Dermis microvascular lymphatic vessel endothelial cell (primary cell): ENCODE data around the gene PCGF5. TPM values are rescaled to one million over a fixed set of nuclear protein-coding genes. Genes with fewer than 3 reads are reported as not detected.
"Not testable (repeated sequence)": the region's sequence is repeated elsewhere in the genome, so short reads cannot be mapped to it uniquely, and the experiment has no call there.

Experiments used
- DNase-seq, 2 donors: peaks; one replicate each; pipeline versions ENCODE4 v3.0.0 to v3.0.0-alpha.2; 2010; ENCODE audit warnings: low read depth in 2 of 2
- total RNA-seq: library from RNA; depleted of rRNA; stranded (reverse); fragments of >200 nt; gene quantifications from 2 replicates; pipeline ENCODE4 v1.2.1, GENCODE V29; 2014

PCGF5 gene
- total RNA-seq: 33.9 and 34.1 TPM in 2 replicates

DNA sequence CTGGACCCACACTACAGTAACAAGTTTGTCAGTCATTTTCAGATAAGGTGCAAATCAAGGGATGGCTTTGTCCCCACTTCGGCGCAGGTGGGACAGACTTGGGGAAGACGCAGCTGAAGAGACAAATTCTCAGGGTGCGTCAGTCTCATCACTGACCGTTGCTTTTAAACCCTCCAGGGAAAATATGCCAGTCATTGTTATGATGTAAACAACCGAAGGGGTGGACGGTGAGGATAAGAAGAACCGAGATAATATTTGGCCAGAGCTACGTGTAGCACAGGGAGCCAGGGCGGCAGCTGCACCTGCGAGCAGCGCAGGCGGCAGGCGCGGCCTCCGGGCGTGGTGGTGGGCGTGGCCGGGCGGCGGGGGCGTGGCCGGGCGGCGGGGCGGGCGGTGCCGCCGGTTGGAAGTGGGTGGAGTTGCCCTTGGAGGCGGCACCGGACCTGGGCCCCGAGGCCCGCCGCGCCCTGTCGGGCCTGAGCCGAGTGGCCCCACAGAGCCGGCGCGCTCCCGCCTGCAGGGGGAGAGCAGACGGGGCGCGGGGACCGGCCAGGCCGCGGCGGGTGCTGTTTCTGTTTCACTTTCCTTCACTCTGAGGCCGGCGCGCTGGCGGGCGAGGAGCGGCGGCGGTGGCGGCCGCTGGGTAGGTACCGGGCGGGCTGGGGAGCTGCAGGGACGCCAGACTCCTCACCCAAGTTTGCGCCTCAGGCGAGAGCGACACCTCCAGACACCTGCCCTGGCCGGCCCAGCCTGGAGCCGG lies at the start of gene PCGF5:
Gene PCGF5 (plus strand): TSS at position 470 of the 760 bp plus-strand sequence. CDS start 2,209 bp downstream, outside the sequence.
- DNase-seq: peak; percentile 81 to 93

DNA sequence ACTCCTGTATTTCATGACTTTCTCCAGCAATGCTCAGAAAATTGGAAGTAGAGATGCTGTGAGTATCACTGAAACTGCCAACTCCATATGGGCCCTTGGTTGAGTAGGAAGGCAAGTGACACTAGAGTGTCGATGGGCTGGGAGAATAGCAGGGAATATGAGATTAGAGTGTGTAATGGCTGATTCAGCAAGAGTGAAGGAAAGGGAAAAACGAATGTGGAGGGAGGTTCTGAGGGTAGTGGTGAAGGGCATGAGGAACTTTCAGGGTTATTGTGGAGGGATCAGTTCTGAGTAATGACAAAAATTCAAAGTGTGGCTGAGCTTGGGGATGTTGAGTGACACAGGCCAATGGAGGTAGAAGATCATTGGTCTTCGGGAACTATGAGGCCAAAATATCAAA lies 49.0 kb upstream of the PCGF5 start:
- DNase-seq: no peak

GRCh38 chr10:91172348-91172747 lies 48.1 kb upstream of the PCGF5 start:
- no peak for DNase-seq

- peak in 1 of 2 donors; percentile 20 for DNase-seq
These were observed 35.1 kb upstream of the PCGF5 start for GRCh38 chr10:91185239-91185875.

DNA sequence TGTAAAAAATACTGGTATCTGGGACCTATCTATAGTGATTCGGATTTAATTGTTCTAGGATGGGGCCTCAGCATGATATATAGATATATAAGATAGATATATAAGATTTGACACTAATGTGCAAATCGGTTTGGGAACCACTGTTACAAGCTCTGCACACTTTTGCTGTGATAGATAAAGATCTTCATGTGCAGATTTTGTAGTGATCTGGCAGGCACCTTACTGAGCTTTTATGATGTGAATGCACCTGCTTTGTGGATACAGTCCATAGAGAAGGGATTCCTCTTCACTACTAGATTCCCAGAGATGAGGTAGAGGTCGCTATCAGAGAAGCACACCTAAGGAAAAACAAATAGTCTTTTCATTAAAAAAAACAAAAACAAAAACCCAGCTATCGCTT lies 33.3 kb upstream of the PCGF5 start:
- DNase-seq: no peak

DNA sequence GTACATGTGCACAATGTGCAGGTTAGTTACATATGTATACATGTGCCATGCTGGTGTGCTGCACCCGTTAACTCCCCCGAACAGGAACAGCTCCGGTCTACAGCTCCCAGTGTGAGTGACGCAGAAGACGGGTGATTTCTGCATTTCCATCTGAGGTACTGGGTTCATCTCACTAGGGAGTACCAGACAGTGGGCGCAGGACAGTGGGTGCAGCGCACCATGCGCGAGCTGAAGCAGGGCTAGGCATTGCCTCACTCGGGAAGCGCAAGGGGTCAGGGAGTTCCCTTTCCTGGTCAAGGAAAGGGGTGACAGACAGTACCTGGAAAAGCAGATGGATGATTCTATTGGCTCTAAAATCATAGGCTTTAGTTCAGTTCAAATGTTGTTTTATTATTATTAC lies 32.5 kb upstream of the PCGF5 start:
- DNase-seq: not testable (repeated sequence)

DNA sequence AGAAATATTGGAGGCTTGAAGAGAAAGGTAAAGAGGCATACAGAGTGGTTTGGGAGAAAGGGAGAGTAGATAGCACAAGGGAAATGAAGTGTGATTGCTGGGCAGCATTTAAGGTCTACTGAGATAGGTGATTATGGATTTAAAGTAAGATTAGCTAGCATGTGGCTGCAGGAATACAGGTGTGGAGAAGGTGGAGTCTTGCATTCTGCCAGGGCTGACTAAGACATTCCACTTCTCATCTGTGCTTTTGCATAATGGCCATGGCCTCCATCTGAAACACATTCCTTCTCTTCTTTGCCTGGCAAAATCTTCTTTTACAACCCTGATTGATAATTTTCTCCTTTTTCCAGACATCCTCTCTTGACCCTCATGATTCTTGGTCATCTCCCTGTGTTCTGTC lies 31.6 kb upstream of the PCGF5 start:
- no peak for DNase-seq

DNA sequence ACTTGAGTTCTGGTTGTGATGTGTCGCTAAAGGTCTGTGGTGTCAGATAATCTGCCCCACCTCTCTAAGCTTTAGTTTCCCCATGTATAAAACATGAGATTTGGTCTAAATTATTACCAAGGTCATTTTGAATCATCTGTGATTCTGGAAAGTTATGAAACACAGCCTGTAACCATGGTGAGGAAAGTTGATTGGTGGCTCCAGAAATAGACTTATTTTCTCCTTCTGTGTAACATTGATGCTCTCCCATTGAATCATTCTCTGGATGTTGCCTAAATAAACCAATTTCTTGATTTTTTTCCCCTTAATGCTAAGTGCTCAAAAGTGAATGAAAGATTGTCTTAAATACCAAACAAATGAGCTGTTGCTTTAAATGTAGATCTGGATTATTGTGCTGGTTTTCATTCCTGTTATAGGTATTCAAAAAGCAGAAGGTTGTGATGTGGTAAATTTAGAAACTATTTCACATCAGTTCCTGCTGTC lies 30.0 kb upstream of the PCGF5 start:
- DNase-seq: no peak

- peak in 1 of 2 donors; percentile 25 for DNase-seq
These were observed 29.4 kb upstream of the PCGF5 start for GRCh38 chr10:91190876-91191583.

- no peak for DNase-seq
These were observed 28.9 kb upstream of the PCGF5 start for GRCh38 chr10:91191584-91191919.

DNA sequence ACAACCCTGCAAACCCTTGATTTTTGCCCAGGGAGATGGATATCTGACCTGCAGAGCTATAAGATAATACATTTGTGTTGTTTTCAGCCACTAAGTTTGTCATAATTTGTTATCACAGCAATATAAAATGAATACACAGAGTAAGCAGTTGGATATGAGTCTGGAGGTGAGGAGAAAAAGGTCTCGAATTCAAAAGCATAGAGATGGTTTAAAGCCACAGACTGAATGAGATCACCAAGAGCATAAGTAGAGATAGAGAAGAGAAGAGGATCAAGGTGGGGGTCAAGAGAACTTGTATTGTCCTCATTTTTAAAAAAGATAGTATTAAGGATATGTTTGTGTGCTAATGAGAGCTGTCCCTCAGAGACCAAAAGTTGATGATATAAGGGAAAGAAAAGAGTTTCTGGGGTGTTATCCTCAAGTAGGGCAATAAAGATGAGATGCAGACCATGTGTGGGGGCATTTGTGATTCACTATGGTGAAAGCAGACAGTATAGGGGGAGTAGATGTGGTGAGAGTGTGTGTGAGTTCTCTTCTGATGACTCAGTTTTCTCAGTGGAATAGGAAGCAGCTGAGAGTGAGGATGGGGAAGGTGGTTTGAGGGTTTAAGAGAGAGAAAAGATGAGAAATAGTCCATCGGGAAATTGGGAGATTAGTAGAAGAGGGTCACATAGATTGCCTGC lies 25.8 kb upstream of the PCGF5 start:
- no peak for DNase-seq

GRCh38 chr10:91196268-91197048 lies 24.0 kb upstream of the PCGF5 start:
- DNase-seq: no peak

GRCh38 chr10:91197127-91197526 lies 23.3 kb upstream of the PCGF5 start:
- no peak for DNase-seq

DNA sequence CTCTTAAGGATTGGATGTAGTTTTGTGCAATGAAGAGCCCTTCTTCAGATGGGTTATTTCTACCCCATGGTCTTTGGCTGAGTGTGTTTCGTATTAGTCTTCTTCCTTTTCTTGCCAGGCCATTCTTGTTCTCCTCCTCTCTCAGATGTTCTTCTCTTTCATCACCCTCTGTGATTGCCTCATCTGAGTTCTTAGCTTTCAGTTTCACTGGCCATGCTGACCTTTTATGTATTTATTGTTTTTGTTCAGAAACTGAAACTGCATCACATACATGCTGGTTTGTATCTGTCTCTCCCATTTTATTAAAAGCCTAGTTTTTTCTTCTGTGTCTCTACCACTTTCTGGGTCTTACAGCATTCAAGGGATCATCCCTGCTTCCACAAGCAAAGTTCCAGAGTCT lies 21.7 kb upstream of the PCGF5 start:
- DNase-seq: no peak

- DNase-seq: no peak
These were observed 19.9 kb upstream of the PCGF5 start for GRCh38 chr10:91200314-91201212.

DNA sequence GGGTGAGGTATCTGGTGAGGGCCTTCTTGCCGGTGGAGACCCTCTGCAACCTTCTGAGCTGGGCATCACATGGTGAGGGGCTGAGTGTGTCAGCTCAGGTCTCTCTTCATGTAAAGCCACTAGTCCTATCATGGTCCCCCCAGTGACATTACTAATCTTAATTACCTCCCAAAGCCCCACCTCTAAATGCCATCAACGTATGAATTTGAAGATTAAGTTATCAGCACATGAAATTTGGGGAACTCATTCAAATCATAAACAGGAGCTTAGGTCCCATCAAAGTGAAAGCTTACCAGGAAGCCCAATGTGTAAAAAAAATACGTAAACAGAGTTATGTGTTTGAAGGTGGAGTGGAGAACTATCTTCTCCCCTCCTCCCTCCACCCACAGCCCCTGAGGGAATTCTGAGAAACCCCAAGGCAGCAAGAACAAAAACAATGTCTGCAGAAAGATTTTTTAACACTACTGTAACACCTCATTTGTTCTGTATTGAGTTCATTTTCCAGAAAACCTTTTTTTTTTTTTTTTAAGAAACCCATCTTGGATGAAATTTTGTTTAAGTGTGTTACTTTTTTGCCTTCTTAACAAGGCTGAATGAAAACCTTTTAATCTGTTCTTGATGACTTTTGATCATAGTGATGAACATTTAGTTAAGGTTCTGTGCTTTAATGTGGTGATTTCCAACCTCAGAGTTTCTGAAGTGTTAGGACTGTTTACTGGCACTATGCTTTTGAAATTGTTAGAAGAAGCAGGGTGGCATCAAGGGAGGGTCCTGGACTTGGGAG lies 19.1 kb upstream of the PCGF5 start:
- DNase-seq: no peak

- DNase-seq: no peak
These were observed 14.0 kb upstream of the PCGF5 start for GRCh38 chr10:91206427-91206826.

GRCh38 chr10:91206837-91207474 lies 13.5 kb upstream of the PCGF5 start:
- no peak for DNase-seq

- DNase-seq: no peak
These were observed 11.8 kb upstream of the PCGF5 start for GRCh38 chr10:91208642-91209041.
